GM18508 (cell line): Measurements from ENCODE around the gene DTX2.
"Not testable (repeated sequence)": the region's sequence is repeated elsewhere in the genome, so short reads cannot be mapped to it uniquely, and the experiment has no call there.

Source experiments
- ATAC-seq: cut with Tn5 transposase; IDR thresholded peaks from one replicate; pipeline ENCODE4 v1.9.1; 2021; ENCODE audit warnings: moderate number of reproducible peaks; ENCODE audit not compliant: insufficient read depth, unreplicated experiment

Gene DTX2

GRCh38 chr7:76509931-76510877 is 48.7 kb downstream of the DTX2 start, which contains the start of gene UPK3B:
TSS of gene UPK3B (plus strand) at chr7:76510552. CDS start at chr7:76510653, 101 bp downstream.
- ATAC-seq = no peak

GRCh38 chr7:76511200-76511910 is 49.8 kb downstream of the DTX2 start:
- not testable (repeated sequence) for ATAC-seq

- not testable (repeated sequence) for ATAC-seq
These were observed 50.7 kb downstream of the DTX2 start for GRCh38 chr7:76511911-76512885.

DNA sequence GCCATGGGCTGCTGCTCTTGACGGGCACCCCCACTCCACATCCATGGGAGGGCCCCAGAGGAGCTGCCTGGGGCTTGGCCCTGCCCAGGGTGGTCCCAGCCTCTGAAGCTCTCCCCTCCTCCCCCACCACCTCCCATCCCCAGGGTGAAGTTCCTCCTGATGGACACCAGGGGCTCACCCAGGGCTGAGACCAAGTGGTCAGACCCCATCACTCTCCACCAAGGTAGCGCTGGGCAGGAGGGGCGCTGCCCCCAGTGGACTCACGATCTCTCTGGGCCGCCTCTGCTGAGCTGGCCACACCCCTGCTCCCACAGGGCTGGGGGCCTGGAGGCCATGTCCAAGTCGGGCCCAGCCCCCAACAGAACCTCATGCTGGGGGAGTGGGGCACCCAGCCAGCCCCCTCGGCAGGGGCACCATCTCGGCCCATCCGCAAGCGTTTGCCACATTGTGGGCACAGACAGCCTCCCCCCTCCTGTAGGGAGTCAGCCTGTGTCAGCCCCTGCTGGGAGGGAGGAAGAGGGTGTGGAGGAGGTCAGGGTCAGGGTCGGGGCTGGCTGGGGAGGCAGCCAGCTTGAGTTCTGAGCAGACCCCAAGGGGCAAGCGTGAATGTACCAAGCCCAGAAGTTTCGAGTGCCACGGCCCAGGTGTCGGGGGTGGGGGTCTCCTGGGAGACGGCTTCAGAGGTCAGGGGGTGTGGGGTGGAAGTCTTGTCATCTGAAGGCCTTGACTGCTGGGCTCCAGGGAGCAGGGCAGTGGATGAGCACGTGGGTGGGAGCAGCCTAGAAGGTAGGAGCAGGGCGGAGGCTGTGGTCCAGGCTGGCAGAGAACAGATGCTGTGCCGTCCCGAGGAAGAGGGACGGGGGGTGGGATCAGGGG is 51.7 kb downstream of the DTX2 start:
- ATAC-seq = no peak

DNA sequence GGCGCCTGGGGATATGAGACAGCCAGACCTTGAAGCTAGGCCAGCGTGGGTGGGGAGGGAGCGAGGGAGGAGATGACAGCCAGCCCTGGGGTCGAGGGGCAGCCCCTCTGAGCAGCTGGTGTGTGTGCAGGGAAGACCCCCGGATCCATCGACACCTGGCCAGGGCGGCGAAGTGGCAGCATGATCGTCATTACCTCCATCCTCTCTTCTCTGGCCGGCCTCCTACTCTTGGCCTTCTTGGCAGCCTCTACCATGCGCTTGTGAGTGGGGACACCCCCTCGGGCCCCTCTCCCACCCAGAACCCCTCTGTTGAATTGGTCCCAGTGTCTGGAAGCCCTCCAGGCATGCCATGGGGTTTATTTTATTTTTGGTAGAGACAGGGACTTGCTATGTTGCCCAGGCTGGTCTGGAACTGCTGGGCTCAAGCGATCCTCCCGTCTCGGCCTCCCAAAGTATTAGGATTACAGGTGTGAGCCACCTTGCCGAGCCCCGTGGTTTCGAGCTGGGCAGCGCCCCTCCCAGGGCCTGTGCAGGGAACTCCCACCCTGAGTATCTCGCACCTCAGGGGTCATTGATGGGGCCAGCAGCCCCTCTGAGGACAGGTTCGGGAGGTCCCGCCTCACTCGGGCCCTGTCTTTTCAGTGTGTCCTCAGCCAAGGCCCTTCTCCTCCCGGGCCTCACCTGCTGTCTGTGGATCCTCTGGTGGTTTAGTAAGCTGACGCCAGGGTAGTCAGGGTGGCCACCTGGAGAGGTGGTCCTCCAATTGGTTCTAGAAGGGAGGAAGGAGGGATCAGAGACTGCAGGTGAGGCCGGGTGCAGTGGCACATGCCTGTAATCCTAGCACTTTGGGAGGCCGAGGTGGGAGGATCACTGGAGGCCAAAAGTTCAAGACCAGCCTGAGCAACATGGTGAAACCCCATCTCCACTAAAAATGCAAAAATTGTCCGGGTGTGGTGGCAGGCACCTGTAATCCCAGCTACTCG is 52.6 kb downstream of the DTX2 start:
- no peak for ATAC-seq

DNA sequence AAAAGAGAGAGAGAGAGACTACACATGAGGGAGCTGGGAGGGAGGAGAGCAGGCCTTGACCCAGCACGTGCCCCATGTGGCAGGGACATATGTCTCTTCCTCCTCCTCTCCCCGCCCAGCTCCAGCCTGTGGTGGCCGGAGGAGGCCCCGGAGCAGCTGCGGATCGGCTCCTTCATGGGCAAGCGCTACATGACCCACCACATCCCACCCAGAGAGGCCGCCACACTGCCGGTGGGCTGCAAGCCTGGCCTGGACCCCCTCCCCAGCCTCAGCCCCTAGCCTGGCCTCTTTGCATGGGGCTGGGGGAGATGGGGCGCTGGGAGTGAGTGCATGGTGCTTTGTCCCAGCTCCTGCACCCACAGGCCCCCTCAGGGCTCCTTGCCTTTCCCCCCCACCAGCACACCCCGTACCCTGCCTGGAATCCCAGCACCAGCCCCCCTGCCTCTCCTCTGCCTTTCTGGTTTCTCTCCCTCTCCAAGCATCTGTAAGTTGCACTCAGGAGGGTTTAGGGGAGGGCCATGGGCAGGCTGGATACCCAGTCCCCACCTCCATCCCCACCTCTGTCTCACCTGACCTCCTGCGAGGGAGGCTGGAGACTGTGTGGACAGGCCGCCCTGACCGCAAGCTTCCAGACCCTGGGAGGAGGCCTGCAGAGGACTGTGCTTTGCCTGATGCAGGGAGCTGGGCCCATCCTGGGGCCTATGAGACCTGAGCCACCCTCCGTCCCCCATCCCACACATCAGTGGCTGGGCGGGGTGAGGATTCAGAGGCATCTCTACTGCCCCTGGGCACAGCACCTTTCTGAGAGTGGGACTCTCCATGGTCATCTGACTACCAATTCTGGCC is 53.6 kb downstream of the DTX2 start:
- ATAC-seq = no peak

GRCh38 chr7:76515999-76516443 is 54.5 kb downstream of the DTX2 start:
- no peak for ATAC-seq

DNA sequence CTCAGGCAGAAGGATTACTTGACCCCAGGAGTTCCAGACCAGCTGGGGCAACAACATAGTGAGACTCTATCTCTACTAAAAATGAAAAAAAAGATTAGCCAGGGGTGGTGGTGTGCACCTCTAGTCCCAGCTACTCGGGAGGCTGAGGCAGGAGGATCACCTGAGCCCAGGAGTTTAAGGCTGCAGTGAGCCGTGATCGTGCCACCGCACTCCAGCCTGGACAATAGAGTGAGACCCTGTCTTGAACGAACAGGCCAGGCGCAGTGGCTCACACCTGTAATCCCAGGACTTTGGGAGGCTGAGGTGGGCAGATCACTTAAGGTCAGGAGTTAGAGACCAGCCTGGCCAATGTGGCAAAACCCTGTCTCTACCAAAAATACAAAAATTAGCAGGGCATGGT is 55.4 kb downstream of the DTX2 start:
- not testable (repeated sequence) for ATAC-seq

DNA sequence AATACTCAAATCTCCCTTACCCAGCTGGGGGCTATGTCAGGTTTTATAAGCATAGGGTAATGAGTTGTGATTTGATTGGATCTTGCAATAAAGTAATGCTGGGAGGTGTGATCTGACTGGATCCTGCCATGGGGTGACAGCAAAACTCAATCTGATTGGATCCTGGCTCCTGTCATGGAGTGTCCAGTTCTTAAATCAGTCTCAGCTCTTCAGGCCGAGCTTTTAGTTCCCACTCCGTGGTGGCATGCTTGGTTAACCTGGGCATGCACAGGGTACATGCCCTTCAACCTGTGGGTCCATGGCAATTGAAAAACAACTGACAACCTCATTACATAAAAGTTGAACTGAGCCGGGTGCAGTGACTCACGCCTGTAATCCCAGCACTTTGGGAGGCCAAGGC is 64.7 kb downstream of the DTX2 start:
- not testable (repeated sequence) for ATAC-seq

- ATAC-seq = not testable (repeated sequence)
These were observed 70.1 kb downstream of the DTX2 start for GRCh38 chr7:76531643-76532042.

GRCh38 chr7:76543197-76543596 is 81.7 kb downstream of the DTX2 start, which contains the start of gene SPDYE16:
TSS of gene SPDYE16 (minus strand) at chr7:76543297. CDS start at chr7:76541459, 1,838 bp downstream.
- ATAC-seq = not testable (repeated sequence)

DNA sequence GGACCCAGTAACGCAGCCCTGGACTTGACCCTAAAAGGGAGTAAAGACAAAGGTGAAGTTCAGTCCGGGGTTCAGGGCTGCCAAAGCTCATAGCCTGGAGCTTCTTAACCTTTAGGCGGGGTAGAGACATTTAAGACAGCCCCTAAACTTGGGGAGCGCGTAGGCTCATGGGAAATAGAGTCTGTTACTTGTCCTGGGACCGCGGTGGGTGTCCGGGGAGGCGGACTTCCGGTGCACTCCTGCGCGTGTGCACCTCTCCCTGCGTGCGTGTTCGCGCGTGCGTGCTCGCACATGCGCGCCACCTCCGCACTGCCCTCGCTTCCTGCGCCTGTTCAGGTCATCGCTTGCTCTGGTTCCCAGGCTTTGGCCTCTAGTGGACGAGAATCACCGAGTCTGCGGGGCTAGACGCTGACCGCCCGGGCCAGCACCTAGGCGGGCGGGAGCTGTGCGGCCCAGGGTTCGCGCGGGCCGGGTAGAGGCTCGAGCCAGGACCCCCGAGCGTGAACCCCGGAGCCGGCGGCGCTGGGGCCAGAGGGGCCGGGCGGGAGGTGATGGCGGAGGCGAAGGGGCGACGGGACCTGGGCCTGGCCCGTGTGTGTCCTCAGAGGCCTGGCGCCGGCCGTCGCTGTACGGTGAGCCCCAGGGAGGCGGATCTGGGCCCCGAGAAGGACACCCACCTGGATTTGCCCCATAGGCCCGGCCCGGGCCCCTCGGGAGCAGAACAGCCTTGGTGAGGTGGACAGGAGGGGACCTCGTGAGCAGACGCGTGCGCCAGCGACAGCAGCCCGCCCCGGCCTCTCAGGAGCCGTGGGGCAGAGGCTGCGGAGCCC is 87.7 kb downstream of the DTX2 start:
- ATAC-seq = peak; percentile 96

DNA sequence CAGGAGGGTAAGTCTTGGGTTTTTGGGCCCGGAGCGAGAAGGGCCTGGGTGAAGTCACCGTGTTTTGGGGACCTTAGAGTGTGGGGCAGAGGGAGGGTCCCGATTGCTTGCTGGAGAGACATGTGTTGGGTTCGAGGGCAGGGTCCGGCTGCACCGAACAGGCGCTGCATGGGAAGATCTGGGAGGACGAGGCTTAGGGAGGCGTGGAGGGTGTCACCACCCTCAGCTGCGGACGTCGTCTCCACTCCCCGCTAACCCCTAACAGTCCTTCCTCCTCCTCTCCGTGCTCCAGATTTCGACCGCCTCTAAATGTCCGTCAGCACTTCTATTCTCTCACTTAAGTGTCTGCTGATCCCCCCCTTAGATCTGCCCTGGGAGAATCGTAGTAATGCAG is 88.3 kb downstream of the DTX2 start:
- ATAC-seq = not testable (repeated sequence)

- not testable (repeated sequence) for ATAC-seq
These were observed 90.5 kb downstream of the DTX2 start for GRCh38 chr7:76551992-76552391.
